GM12878 (cell line): ENCODE data around the gene GBP6. TPM values are rescaled to one million over a fixed set of nuclear protein-coding genes. Genes with fewer than 3 reads are reported as not detected.
"Not testable (repeated sequence)": the region's sequence is repeated elsewhere in the genome, so short reads cannot be mapped to it uniquely, and the experiment has no call there.

Source experiments
- ATAC-seq: fragments of 200-7000 bp; cut with Tn5 transposase; 3 replicates; pipeline ENCODE4 v1.9.1; 2020; ENCODE audit warnings: mild to moderate bottlenecking, moderate library complexity
- BruUV-seq: library from RNA; stranded (reverse); fragments of 400-500 nt; replicated peaks from 2 replicates; lab custom pipeline; 2021; lab: Mats Ljungman, UMichigan
- CTCF ChIA-PET: fragments of 300-600 bp; sonication (Branson Sonifier 250); formaldehyde crosslinking; extraction: SDS; loops from one replicate; lab custom pipeline; 2021; ENCODE audit warnings: inconsistent platforms; lab: Yijun Ruan, JAX
- POLR2A ChIA-PET: fragments of 350-600 bp; formaldehyde crosslinking; extraction: SDS; loops from one replicate; lab custom pipeline; 2021; ENCODE audit warnings: inconsistent platforms; lab: Charles Lee
- RAD21 ChIA-PET: fragments of 300-600 bp; sonication (Branson Sonifier 250); formaldehyde crosslinking; loops from one replicate; lab custom pipeline; 2023; ENCODE audit warnings: antibody characterized with exemption; ENCODE audit not compliant: unreplicated experiment; lab: Charles Lee
- SMC1A ChIA-PET: fragments of 300-600 bp; sonication (Branson Sonifier 250); formaldehyde crosslinking; loops from one replicate; lab custom pipeline; 2023; ENCODE audit not compliant: unreplicated experiment, uncharacterized antibody; lab: Charles Lee
- DNase-seq: peaks from one replicate; pipeline ENCODE4 v3.0.0-alpha.2; 2011; ENCODE audit warnings: low read depth, low spot score
- FAIRE-seq: peaks from 3 replicates; lab custom pipeline; 2011; peaks lifted over from hg19 to GRCh38; lab: Jason Lieb, UNC
- H2AFZ ChIP-seq: 2 replicates; pipeline ENCODE4 v1.6.0; 2011; ENCODE audit warnings: low read depth, low read length, control low read depth; ENCODE audit not compliant: control insufficient read depth
- H3K27ac ChIP-seq: 2 replicates; pipeline ENCODE4 v1.5.1; 2011; ENCODE audit warnings: control low read depth; ENCODE audit not compliant: control insufficient read depth, insufficient read depth
- H3K27me3 ChIP-seq, 2 experiments: replicated peaks in 1 of 2; 2 replicates each; pipeline versions ENCODE4 v1.6.0 to v1.6.1; 2011; ENCODE audit warnings: low read length in 1 of 2; ENCODE audit not compliant: control insufficient read depth in 2 of 2, insufficient read depth in 2 of 2
- H3K36me3 ChIP-seq, 2 experiments: 2 replicates each; pipeline ENCODE4 v1.5.1; 2011; ENCODE audit warnings: low read length in 1 of 2; ENCODE audit not compliant: control insufficient read depth in 2 of 2, insufficient read depth in 2 of 2
- H3K4me1 ChIP-seq: 2 replicates; pipeline ENCODE4 v1.6.1; 2011; ENCODE audit warnings: mild to moderate bottlenecking, low read length, moderate library complexity, mixed read lengths; ENCODE audit not compliant: control insufficient read depth, insufficient read depth
- H3K4me2 ChIP-seq: 2 replicates; pipeline ENCODE4 v1.6.0; 2011; ENCODE audit warnings: control low read depth; ENCODE audit not compliant: control insufficient read depth, insufficient read depth
- H3K4me3 ChIP-seq: fragments of 200-600 bp; sonication (generic); 2 replicates; pipeline ENCODE4 v1.5.1; 2016
- H3K79me2 ChIP-seq: 2 replicates; pipeline ENCODE4 v1.6.0; 2011; ENCODE audit warnings: low read length; ENCODE audit not compliant: control insufficient read depth, insufficient read depth
- H3K9ac ChIP-seq: 2 replicates; pipeline ENCODE4 v1.8.0; 2011; ENCODE audit warnings: low read length, control low read depth, mixed read lengths; ENCODE audit not compliant: control insufficient read depth, insufficient read depth
- H3K9me3 ChIP-seq: replicated peaks from 3 replicates; pipeline ENCODE4 v1.5.1; 2011; ENCODE audit warnings: mild to moderate bottlenecking, low read length; ENCODE audit not compliant: control insufficient read depth, insufficient read depth
- H4K20me1 ChIP-seq: 2 replicates; pipeline ENCODE4 v1.6.0; 2011; ENCODE audit not compliant: control insufficient read depth, insufficient read depth
- BCL11A ChIP-seq: IDR thresholded peaks from 2 replicates; pipeline ENCODE4 v1.6.1; 2011; ENCODE audit warnings: low read depth, low read length
- EP300 ChIP-seq, 2 experiments: fragments of 150-350 bp in 1 of 2; IDR thresholded peaks; 2 replicates each; pipeline ENCODE4 v1.6.1; 2011 to 2012; ENCODE audit warnings: low read depth in 2 of 2, low read length in 2 of 2, borderline replicate concordance in 1 of 2, improper control_type of control experiment in 1 of 2, inconsistent platforms in 1 of 2; ENCODE audit not compliant: control insufficient read depth in 1 of 2
- JUNB ChIP-seq: IDR thresholded peaks from 2 replicates; pipeline ENCODE4 v1.6.1; 2016; ENCODE audit warnings: antibody characterized with exemption, mild to moderate bottlenecking
- MTA3 ChIP-seq: IDR thresholded peaks from 2 replicates; pipeline ENCODE4 v1.6.1; 2012; ENCODE audit warnings: low read length, inconsistent platforms, borderline replicate concordance
- RFX5 ChIP-seq: IDR thresholded peaks from 2 replicates; pipeline ENCODE4 v1.6.1; 2011; ENCODE audit warnings: low read depth, low read length, improper control_type of control experiment
- RUNX3 ChIP-seq: IDR thresholded peaks from 2 replicates; pipeline ENCODE4 v1.6.1; 2012; ENCODE audit warnings: low read length, inconsistent platforms
- SPI1 ChIP-seq: IDR thresholded peaks from 2 replicates; pipeline ENCODE4 v1.6.1; 2011; ENCODE audit warnings: low read depth, mild to moderate bottlenecking, low read length, moderate library complexity, borderline replicate concordance; ENCODE audit not compliant: insufficient read depth
- SREBF2 ChIP-seq: IDR thresholded peaks from 2 replicates; pipeline ENCODE4 v1.6.1; 2012; ENCODE audit warnings: mild to moderate bottlenecking, low read length
- WGBS: methylation state at CpG from one replicate; pipeline ENCODE4 v1.1.6; 2016; ENCODE audit warnings: low lambda C conversion rate; ENCODE audit not compliant: insufficient replicate concordance, insufficient coverage; ENCODE audit errors: missing lambda C conversion rate; 5-methylcytosine and 5-hydroxymethylcytosine counted together
- in situ Hi-C: fragments of 300-500 bp; cut with MboI; formaldehyde crosslinking; loops from 9 replicates; pipeline ENCODE4 v1.14.3; 2018; ENCODE audit warnings: mixed read lengths
- intact Hi-C: fragments of 100-400 bp; cut with micrococcal nuclease; formaldehyde crosslinking; loops from one replicate; pipeline ENCODE4 v1.14.2; 2022; ENCODE audit not compliant: unreplicated experiment
- polyA plus RNA-seq, 11 experiments: library from polyadenylated mRNA; depleted of rRNA in 4 of 11; unstranded in 6 of 11; stranded (reverse) in 5 of 11; fragments of >200 nt; fragmentation: Nextera tagmentation in 4 of 11; fragmentation: Illumina TruSeq in 1 of 11; extraction: Ambion mirVana in 4 of 11; extraction: Trizol in 1 of 11; gene quantifications; 1 replicate in 1 of 11; 2 replicates in 10 of 11; pipeline versions ENCODE4 v1.2.1 to v1.2.3, GENCODE V29; 2011 to 2016; ENCODE audit warnings: inconsistent platforms in 2 of 11, missing spikeins in 2 of 11, low read depth in 1 of 11
- total RNA-seq, 4 experiments: library from RNA; depleted of rRNA in 3 of 4; stranded (reverse); fragments of >200 nt in 3 of 4; fragmentation: Illumina TruSeq in 1 of 4; extraction: Trizol in 1 of 4; gene quantifications; 2 replicates each; pipeline versions ENCODE4 v1.2.1 to v1.2.3, GENCODE V29; 2013 to 2021

The GBP6 gene
- total and polyA plus RNA-seq, 10 of the 15 experiments (the other 5 are each of a cell fraction or from before 2014, with no cell fraction given): 0.03 to 2.7 (median 0.05) TPM; not detected in 6

DNA sequence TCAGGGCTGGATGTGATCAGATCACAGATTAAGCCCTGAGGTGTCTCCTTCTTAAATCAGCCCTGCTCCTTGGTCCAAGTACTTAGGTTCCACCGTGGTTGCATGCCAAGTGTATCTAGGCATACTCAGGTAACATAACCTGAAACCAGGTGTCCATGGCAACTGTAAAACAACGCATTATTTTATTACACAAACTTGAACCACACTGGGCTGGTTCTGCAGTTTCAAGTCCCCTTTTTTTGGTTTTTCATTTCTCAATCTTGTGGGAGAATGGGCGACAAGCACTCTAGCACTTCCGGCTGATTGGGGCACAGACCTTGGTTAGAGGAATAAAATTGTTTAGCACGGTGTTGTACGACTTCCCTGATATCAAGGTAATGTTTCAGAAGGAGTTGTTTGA lies 65.2 kb downstream of the GBP6 start:
- Histone ChIP-seq H3K9me3 (no peaks in the 10 kb centered on the region), H3K4me2 (no peak overlapping the region), H3K79me2 (no peaks in the 10 kb centered on the region), H3K27ac (no peak overlapping the region), H4K20me1 (no peaks in the 10 kb centered on the region), H3K27me3 (no peaks in the 10 kb centered on the region; a peak in 1 of 4 replicates), H3K9ac (no peak overlapping the region), H3K4me3 (no peak overlapping the region), H2AFZ (no peak overlapping the region), H3K4me1 (no peaks in the 10 kb centered on the region), H3K36me3 (no peaks in the 10 kb centered on the region)
- ChIA-PET CTCF (no interaction called here), SMC1A (no interaction called here), RAD21 (no interaction called here), POLR2A (no interaction called here)
- TF ChIP-seq SPI1 (peak; percentile 61; the same call in 1 of the 2 replicates), SREBF2 (no peak), MTA3 (no peak), BCL11A (0 out of 2 replicates have a peak, but pooled peaks have one; percentile 28), EP300 (IDR thresholded peaks at IDR 0.05; ENCODE audit: borderline replicate concordance in 1 of 2, control insufficient read depth in 1 of 2, low read depth in 2 of 2, low read length in 2 of 2) (0 out of 4 replicates have a peak, but pooled peaks of 1 of the 2 experiments have one; percentile 17), RFX5 (no peak), JUNB (no peak), RUNX3 (peak; percentile 37)
- peak; percentile 87 for ATAC-seq
- no peak for DNase-seq
- 49% methylated on average over 6 of the region's 6 CpGs for WGBS
- FAIRE-seq: no peak
- in situ Hi-C loops: no loop called here
- intact Hi-C loops: no loop called here
- BruUV-seq: no TSS peak

DNA sequence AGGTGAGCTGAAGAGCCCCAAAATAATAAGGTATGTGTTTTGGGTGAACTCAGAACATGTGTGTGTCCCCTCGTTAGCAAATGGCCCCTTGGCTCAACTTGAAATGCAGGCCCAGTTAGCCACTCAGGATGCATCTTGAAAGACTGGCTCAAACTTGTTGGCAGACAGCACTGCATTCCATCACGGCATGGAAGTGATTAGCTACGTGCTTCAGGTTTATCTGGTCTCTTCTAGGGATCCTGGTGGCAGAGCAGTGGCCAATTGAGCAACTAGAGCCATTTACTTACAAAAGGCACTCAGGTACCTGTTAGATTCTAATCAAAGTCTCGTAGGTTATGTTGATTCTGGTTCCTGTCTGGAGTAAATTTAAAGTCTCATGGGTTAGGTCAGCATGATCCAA lies 65.8 kb downstream of the GBP6 start:
- FAIRE-seq, intact Hi-C loops: not testable (repeated sequence)
- 16% methylated on average over 2 of the region's 4 CpGs for WGBS

More for the DNA sequence above, 65.8 kb downstream of the GBP6 start:
- BruUV-seq, DNase-seq, H3K27ac ChIP-seq, H3K9ac ChIP-seq, SMC1A ChIA-PET, ATAC-seq, H3K9me3 ChIP-seq, H4K20me1 ChIP-seq, H3K4me3 ChIP-seq, in situ Hi-C loops, H3K36me3 ChIP-seq, POLR2A ChIA-PET, H3K79me2 ChIP-seq, H3K4me2 ChIP-seq, CTCF ChIA-PET, H3K27me3 ChIP-seq, RAD21 ChIA-PET, H3K4me1 ChIP-seq, H2AFZ ChIP-seq: not testable (repeated sequence)
